GM12878 (cell line): ENCODE results near the gene RAB4B. TPM values are rescaled to one million over a fixed set of nuclear protein-coding genes. Genes with fewer than 3 reads are reported as not detected.
A peak's percentile ranks its signal among the peaks of the same experiment; 100 is the strongest.

ENCODE experiments used
- ATAC-seq: fragments of 200-7000 bp; cut with Tn5 transposase; 3 replicates; pipeline ENCODE4 v1.9.1; 2020; ENCODE audit warnings: mild to moderate bottlenecking, moderate library complexity
- BruUV-seq: library from RNA; stranded (reverse); fragments of 400-500 nt; replicated peaks from 2 replicates; lab custom pipeline; 2021; lab: Mats Ljungman, UMichigan
- CTCF ChIA-PET: fragments of 300-600 bp; sonication (Branson Sonifier 250); formaldehyde crosslinking; extraction: SDS; loops from one replicate; lab custom pipeline; 2021; ENCODE audit warnings: inconsistent platforms; lab: Yijun Ruan, JAX
- POLR2A ChIA-PET: fragments of 350-600 bp; formaldehyde crosslinking; extraction: SDS; loops from one replicate; lab custom pipeline; 2021; ENCODE audit warnings: inconsistent platforms; lab: Charles Lee
- RAD21 ChIA-PET: fragments of 300-600 bp; sonication (Branson Sonifier 250); formaldehyde crosslinking; loops from one replicate; lab custom pipeline; 2023; ENCODE audit warnings: antibody characterized with exemption; ENCODE audit not compliant: unreplicated experiment; lab: Charles Lee
- SMC1A ChIA-PET: fragments of 300-600 bp; sonication (Branson Sonifier 250); formaldehyde crosslinking; loops from one replicate; lab custom pipeline; 2023; ENCODE audit not compliant: unreplicated experiment, uncharacterized antibody; lab: Charles Lee
- DNase-seq: peaks from one replicate; pipeline ENCODE4 v3.0.0-alpha.2; 2011; ENCODE audit warnings: low read depth, low spot score
- FAIRE-seq: peaks from 3 replicates; lab custom pipeline; 2011; peaks lifted over from hg19 to GRCh38; lab: Jason Lieb, UNC
- H2AFZ ChIP-seq: 2 replicates; pipeline ENCODE4 v1.6.0; 2011; ENCODE audit warnings: low read depth, low read length, control low read depth; ENCODE audit not compliant: control insufficient read depth
- H3K27ac ChIP-seq: 2 replicates; pipeline ENCODE4 v1.5.1; 2011; ENCODE audit warnings: control low read depth; ENCODE audit not compliant: control insufficient read depth, insufficient read depth
- H3K27me3 ChIP-seq, 2 experiments: replicated peaks in 1 of 2; 2 replicates each; pipeline versions ENCODE4 v1.6.0 to v1.6.1; 2011; ENCODE audit warnings: low read length in 1 of 2; ENCODE audit not compliant: control insufficient read depth in 2 of 2, insufficient read depth in 2 of 2
- H3K36me3 ChIP-seq, 2 experiments: 2 replicates each; pipeline ENCODE4 v1.5.1; 2011; ENCODE audit warnings: low read length in 1 of 2; ENCODE audit not compliant: control insufficient read depth in 2 of 2, insufficient read depth in 2 of 2
- H3K4me1 ChIP-seq: 2 replicates; pipeline ENCODE4 v1.6.1; 2011; ENCODE audit warnings: mild to moderate bottlenecking, low read length, moderate library complexity, mixed read lengths; ENCODE audit not compliant: control insufficient read depth, insufficient read depth
- H3K4me2 ChIP-seq: 2 replicates; pipeline ENCODE4 v1.6.0; 2011; ENCODE audit warnings: control low read depth; ENCODE audit not compliant: control insufficient read depth, insufficient read depth
- H3K4me3 ChIP-seq: fragments of 200-600 bp; sonication (generic); 2 replicates; pipeline ENCODE4 v1.5.1; 2016
- H3K79me2 ChIP-seq: 2 replicates; pipeline ENCODE4 v1.6.0; 2011; ENCODE audit warnings: low read length; ENCODE audit not compliant: control insufficient read depth, insufficient read depth
- H3K9ac ChIP-seq: 2 replicates; pipeline ENCODE4 v1.8.0; 2011; ENCODE audit warnings: low read length, control low read depth, mixed read lengths; ENCODE audit not compliant: control insufficient read depth, insufficient read depth
- H3K9me3 ChIP-seq: replicated peaks from 3 replicates; pipeline ENCODE4 v1.5.1; 2011; ENCODE audit warnings: mild to moderate bottlenecking, low read length; ENCODE audit not compliant: control insufficient read depth, insufficient read depth
- H4K20me1 ChIP-seq: 2 replicates; pipeline ENCODE4 v1.6.0; 2011; ENCODE audit not compliant: control insufficient read depth, insufficient read depth
- BMI1 ChIP-seq: fragments of 450-650 bp; IDR thresholded peaks from 2 replicates; pipeline ENCODE4 v1.6.1; 2016; ENCODE audit warnings: mild to moderate bottlenecking, moderate library complexity, borderline replicate concordance
- EGR1 ChIP-seq, 2 experiments: IDR thresholded peaks; 1 replicate in 1 of 2; 2 replicates in 1 of 2; pipeline ENCODE4 v1.6.1; 2011 to 2012; ENCODE audit warnings: low read depth in 2 of 2, low read length in 2 of 2, borderline replicate concordance in 1 of 2, mild to moderate bottlenecking in 1 of 2, moderate library complexity in 1 of 2
- ETV6 ChIP-seq, 2 experiments: fragments of 450-650 bp in 1 of 2; IDR thresholded peaks in 1 of 2; conservative IDR thresholded peaks in 1 of 2; 2 replicates each; pipeline ENCODE4 v1.6.1; 2014; ENCODE audit warnings: antibody characterized with exemption in 1 of 2, borderline replicate concordance in 1 of 2, low read depth in 1 of 2, mild to moderate bottlenecking in 1 of 2, moderate library complexity in 1 of 2
- GATAD2B ChIP-seq: fragments of 450-650 bp; conservative IDR thresholded peaks from 2 replicates; pipeline ENCODE4 v1.6.1; 2017; ENCODE audit warnings: low read depth, mild to moderate bottlenecking, moderate library complexity
- IKZF1 ChIP-seq: fragments of 450-650 bp; conservative IDR thresholded peaks from 2 replicates; pipeline ENCODE4 v1.6.1; 2017; ENCODE audit warnings: antibody characterized with exemption, mild to moderate bottlenecking
- NKRF ChIP-seq: fragments of 450-650 bp; conservative IDR thresholded peaks from 2 replicates; pipeline ENCODE4 v1.6.1; 2017; ENCODE audit warnings: mild to moderate bottlenecking, moderate library complexity
- PML ChIP-seq: IDR thresholded peaks from 2 replicates; pipeline ENCODE4 v1.6.1; 2012; ENCODE audit warnings: low read length, inconsistent platforms
- POLR2A ChIP-seq: IDR thresholded peaks from 2 replicates; pipeline ENCODE4 v1.6.1; 2011; ENCODE audit warnings: low read depth, mild to moderate bottlenecking, low read length
- REST ChIP-seq: IDR thresholded peaks from 2 replicates; pipeline ENCODE4 v1.6.1; 2012; ENCODE audit warnings: mild to moderate bottlenecking, low read depth, low read length
- ZNF24 ChIP-seq: fragments of 450-650 bp; IDR thresholded peaks from 2 replicates; pipeline ENCODE4 v1.6.1; 2017; ENCODE audit warnings: antibody characterized with exemption, mild to moderate bottlenecking
- ZZZ3 ChIP-seq: IDR thresholded peaks from 2 replicates; pipeline ENCODE4 v1.6.1; 2011; ENCODE audit warnings: low read depth; ENCODE audit not compliant: control insufficient read depth, insufficient read length
- WGBS: methylation state at CpG from one replicate; pipeline ENCODE4 v1.1.6; 2016; ENCODE audit warnings: low lambda C conversion rate; ENCODE audit not compliant: insufficient replicate concordance, insufficient coverage; ENCODE audit errors: missing lambda C conversion rate; 5-methylcytosine and 5-hydroxymethylcytosine counted together
- in situ Hi-C: fragments of 300-500 bp; cut with MboI; formaldehyde crosslinking; loops from 9 replicates; pipeline ENCODE4 v1.14.3; 2018; ENCODE audit warnings: mixed read lengths
- intact Hi-C: fragments of 100-400 bp; cut with micrococcal nuclease; formaldehyde crosslinking; loops from one replicate; pipeline ENCODE4 v1.14.2; 2022; ENCODE audit not compliant: unreplicated experiment
- polyA plus RNA-seq, 11 experiments: library from polyadenylated mRNA; depleted of rRNA in 4 of 11; unstranded in 6 of 11; stranded (reverse) in 5 of 11; fragments of >200 nt; fragmentation: Nextera tagmentation in 4 of 11; fragmentation: Illumina TruSeq in 1 of 11; extraction: Ambion mirVana in 4 of 11; extraction: Trizol in 1 of 11; gene quantifications; 1 replicate in 1 of 11; 2 replicates in 10 of 11; pipeline versions ENCODE4 v1.2.1 to v1.2.3, GENCODE V29; 2011 to 2016; ENCODE audit warnings: inconsistent platforms in 2 of 11, missing spikeins in 2 of 11, low read depth in 1 of 11
- total RNA-seq, 4 experiments: library from RNA; depleted of rRNA in 3 of 4; stranded (reverse); fragments of >200 nt in 3 of 4; fragmentation: Illumina TruSeq in 1 of 4; extraction: Trizol in 1 of 4; gene quantifications; 2 replicates each; pipeline versions ENCODE4 v1.2.1 to v1.2.3, GENCODE V29; 2013 to 2021

The RAB4B gene
- total and polyA plus RNA-seq, 10 of the 15 experiments (the other 5 are each of a cell fraction or from before 2014, with no cell fraction given), result 0.60 to 51.5 (median 27.7) TPM

- DNase-seq (no peak), ATAC-seq (no peak), FAIRE-seq (no peak)
- Histone ChIP-seq H2AFZ (no peak overlapping the region), H3K4me1 (peaks cover 24% of the 10 kb centered on the region), H3K9ac (no peak overlapping the region), H4K20me1 (0 out of 2 replicates have a peak, but pooled peaks cover 5% of the 10 kb centered on the region), H3K4me3 (no peak overlapping the region), H3K9me3 (no peaks in the 10 kb centered on the region), H3K36me3 (peaks cover 7 to 18% of the 10 kb centered on the region in 2 experiments; a peak in 3 of 4 replicates), H3K4me2 (no peak overlapping the region), H3K79me2 (peaks cover 21% of the 10 kb centered on the region), H3K27ac (no peak overlapping the region), H3K27me3 (no peaks in the 10 kb centered on the region)
- ChIA-PET SMC1A (interaction anchor here (1.0 to 1.6 kb wide), 3 partner anchors 10 to 142 kb away, joined by 3 to 6 read pairs (median 3); partner anchors contain the start of gene EGLN2), CTCF (interaction anchor here (2.2 to 5.9 kb wide), 3 partner anchors 30 to 146 kb away, joined by 9 to 51 read pairs (median 28); partner anchors contain the start of gene RAB4B), POLR2A (interaction anchor here (0.5 to 4.3 kb wide), 2 partner anchors 15 to 30 kb away, joined by 4 to 37 read pairs; partner anchors contain the start of gene RAB4B), RAD21 (interaction anchor here (0.8 to 3.6 kb wide), 2 partner anchors 12 to 145 kb away, joined by 6 to 10 read pairs; no protein-coding TSS in a partner anchor)
- intact Hi-C loops (no loop called here), in situ Hi-C loops (no loop called here)
- 97% methylated on average over 5 of the region's 5 CpGs for WGBS
- no peak for TF ChIP-seq ZZZ3
- peak; percentile 38; the same call in 1 of the 2 replicates for TF ChIP-seq PML
- TF ChIP-seq REST, result no peak
- TF ChIP-seq GATAD2B, result no peak
- no peak for TF ChIP-seq ETV6 (conservative IDR thresholded peaks at IDR 0.05 in 1 of 2, IDR thresholded peaks at IDR 0.05 in 1 of 2; ENCODE audit: borderline replicate concordance in 1 of 2, low read depth in 1 of 2)
- no peak for TF ChIP-seq EGR1 (IDR thresholded peaks at IDR 0.05; ENCODE audit: borderline replicate concordance in 1 of 2, low read depth in 2 of 2, low read length in 2 of 2)
- TF ChIP-seq BMI1, result no peak
- TF ChIP-seq NKRF, result no peak
- no peak for TF ChIP-seq IKZF1
- peak; percentile 66 for TF ChIP-seq POLR2A
- TF ChIP-seq ZNF24, result no peak
- BruUV-seq, result no TSS peak
These were observed 30.4 kb downstream of the RAB4B start for GRCh38 chr19:40808497-40808896.
